GM18502 (cell line): Measurements from ENCODE around the gene STXBP5.
A peak's percentile ranks its signal among the peaks of the same experiment; 100 is the strongest.

Experiments
- ATAC-seq: cut with Tn5 transposase; IDR thresholded peaks from one replicate; pipeline ENCODE4 v1.9.1; 2021; ENCODE audit warnings: mild to moderate bottlenecking; ENCODE audit not compliant: unreplicated experiment, poor library complexity

STXBP5 gene

GRCh38 chr6:147204060-147204785 lies at the start of gene STXBP5:
STXBP5 (plus strand) TSS chr6:147204417; CDS start chr6:147204533, 116 bp downstream.
- ATAC-seq = peak; percentile 30

GRCh38 chr6:147154454-147154853 lies 49.8 kb upstream of the STXBP5 start:
- ATAC-seq = no peak

GRCh38 chr6:147156218-147156617 lies 48.0 kb upstream of the STXBP5 start:
- no peak for ATAC-seq

GRCh38 chr6:147156799-147157382 lies 47.3 kb upstream of the STXBP5 start:
- no peak for ATAC-seq

- ATAC-seq = no peak
These were observed 46.3 kb upstream of the STXBP5 start for GRCh38 chr6:147157930-147158329.

GRCh38 chr6:147158881-147159280 lies 45.3 kb upstream of the STXBP5 start:
- no peak for ATAC-seq

- no peak for ATAC-seq
These were observed 44.5 kb upstream of the STXBP5 start for GRCh38 chr6:147159536-147160374.

DNA sequence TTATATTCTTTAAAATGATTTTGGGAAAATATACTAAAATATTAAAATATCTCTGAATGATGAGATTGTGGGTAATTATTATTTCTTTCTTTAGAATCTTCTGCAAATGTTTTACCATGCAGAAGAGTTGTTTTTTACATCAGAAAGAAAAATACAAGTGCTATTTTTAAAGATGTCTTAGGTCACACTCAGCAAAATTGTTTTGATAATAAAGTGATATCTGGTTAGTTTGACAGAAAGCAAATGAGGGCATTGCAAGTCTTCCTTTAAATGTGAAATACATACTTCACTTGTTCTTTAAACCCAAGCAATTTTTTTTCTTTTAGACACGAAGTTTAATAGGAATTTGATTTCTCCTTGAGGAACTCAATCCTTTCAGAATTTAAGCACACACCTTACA lies 43.6 kb upstream of the STXBP5 start:
- no peak for ATAC-seq

GRCh38 chr6:147161253-147161973 lies 42.8 kb upstream of the STXBP5 start:
- ATAC-seq = no peak

- no peak for ATAC-seq
These were observed 42.2 kb upstream of the STXBP5 start for GRCh38 chr6:147161974-147162495.

DNA sequence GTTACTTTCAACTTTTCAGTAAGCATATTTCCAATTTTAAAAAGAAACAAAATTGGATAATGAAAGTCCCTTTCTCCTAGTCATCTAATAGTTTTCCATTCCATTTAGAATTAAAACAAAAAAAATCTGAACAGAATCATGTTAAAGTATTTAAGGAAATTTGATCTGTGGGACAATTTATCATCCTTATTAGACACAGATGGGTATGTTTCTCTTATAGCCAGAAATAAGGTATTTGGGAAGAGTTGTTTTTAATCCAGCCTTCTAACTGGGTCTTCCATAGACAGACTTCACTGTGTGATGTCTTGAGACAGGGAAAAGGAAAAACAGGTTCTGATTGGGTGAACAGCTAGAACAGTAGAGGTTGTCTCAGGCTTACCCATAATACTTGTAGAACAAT lies 39.5 kb upstream of the STXBP5 start:
- ATAC-seq = no peak

GRCh38 chr6:147166360-147166944 lies 37.8 kb upstream of the STXBP5 start:
- no peak for ATAC-seq

DNA sequence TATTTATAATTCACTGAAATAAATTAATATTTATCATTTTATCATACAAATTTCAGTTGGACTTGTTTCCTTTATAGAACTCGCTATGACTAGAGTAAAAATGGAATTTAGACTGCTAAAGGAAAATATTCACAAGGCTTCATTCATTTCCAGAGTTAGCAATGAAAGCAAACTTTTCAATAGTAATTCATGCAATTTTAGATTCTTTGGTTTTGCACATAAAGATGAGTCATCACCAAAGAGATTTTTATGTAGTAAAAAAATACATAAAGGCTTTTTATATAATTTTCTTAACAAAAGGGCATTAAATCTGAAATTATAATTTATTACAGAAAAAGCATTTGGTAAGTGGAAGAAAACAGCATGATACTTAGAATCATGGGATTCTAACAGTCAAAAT lies 37.2 kb upstream of the STXBP5 start:
- no peak for ATAC-seq

- ATAC-seq = no peak
These were observed 36.4 kb upstream of the STXBP5 start for GRCh38 chr6:147167576-147168461.

GRCh38 chr6:147169529-147169928 lies 34.7 kb upstream of the STXBP5 start:
- no peak for ATAC-seq

GRCh38 chr6:147170269-147170668 lies 33.9 kb upstream of the STXBP5 start:
- no peak for ATAC-seq

DNA sequence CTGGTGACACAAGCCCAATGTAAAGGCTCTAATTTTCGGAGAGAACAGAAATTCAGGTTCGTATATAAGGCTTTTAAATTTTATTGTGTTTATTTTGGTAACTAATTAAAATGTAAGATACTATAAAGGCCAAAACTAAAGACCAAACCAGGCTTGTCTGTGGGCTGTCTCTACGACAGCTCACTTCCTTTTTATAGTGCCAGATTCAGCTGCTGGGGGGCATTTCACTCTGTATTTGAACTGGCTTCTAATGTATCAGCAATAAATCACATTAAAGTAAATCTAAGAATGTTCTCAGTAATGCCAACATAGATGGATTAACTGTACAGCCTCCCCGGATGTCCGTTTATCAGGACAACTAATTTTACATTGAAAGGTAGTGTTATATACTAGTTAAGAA lies 31.1 kb upstream of the STXBP5 start:
- ATAC-seq = no peak

- ATAC-seq = no peak
These were observed 30.4 kb upstream of the STXBP5 start for GRCh38 chr6:147173675-147174308.

DNA sequence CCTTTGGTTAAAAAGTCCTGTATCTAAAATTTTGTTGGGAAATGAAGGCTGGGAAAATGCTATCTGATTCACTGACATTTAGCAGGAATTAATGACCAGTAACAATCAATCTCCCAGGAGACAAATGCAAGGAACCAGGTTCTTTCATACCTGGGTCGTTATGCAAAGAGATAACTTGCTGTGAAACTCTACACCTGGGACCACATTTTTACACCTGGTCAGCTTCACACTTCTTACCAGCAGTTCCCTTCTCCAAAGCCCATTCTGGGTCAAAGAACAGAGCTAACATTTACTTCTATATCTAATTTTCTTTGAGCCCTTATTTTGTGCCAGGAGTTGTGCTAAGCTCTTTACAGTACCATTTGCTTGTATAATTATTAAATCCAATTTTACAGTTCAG lies 27.4 kb upstream of the STXBP5 start:
- ATAC-seq = no peak
